Measurements from ENCODE around the gene AP4S1. TPM values are rescaled to one million over a fixed set of nuclear protein-coding genes. Genes with fewer than 3 reads are reported as not detected.

The AP4S1 gene
- total and polyA plus RNA-seq, 2 of the 8 experiments (the other 6 are each of a cell fraction or from before 2014, with no cell fraction given) = 2.8 to 9.9 TPM

- 96% methylated on average over 5 of the region's 5 CpGs; no CpG with 5 or more reads in 1 of the 2 experiments for WGBS, 2 experiments (ENCODE audit: extremely low coverage in 1 of 2, insufficient coverage in 1 of 2, insufficient read length in 1 of 2, insufficient replicate concordance in 2 of 2, low coverage in 1 of 2, low lambda C conversion rate in 2 of 2, missing lambda C conversion rate in 1 of 2)
- TF ChIP-seq ASH2L (IDR thresholded peaks at IDR 0.05; ENCODE audit: low read length) (no peak), CBX8 (IDR thresholded peaks at IDR 0.05; ENCODE audit: borderline replicate concordance, low read depth, low read length) (no peak), SP2 (IDR thresholded peaks at IDR 0.05; ENCODE audit: low read length) (no peak), POLR2A (IDR thresholded peaks at IDR 0.05; ENCODE audit: control extremely low read depth in 1 of 2, low read depth in 2 of 2, low read length in 2 of 2) (no peak), TAF7 (optimal IDR thresholded peaks at IDR 0.05; ENCODE audit: borderline replicate concordance, low read depth, low read length) (no peak), HDAC2 (IDR thresholded peaks at IDR 0.05; ENCODE audit: borderline replicate concordance in 1 of 2, low read depth in 2 of 2, low read length in 2 of 2) (no peak), RAD21 (IDR thresholded peaks at IDR 0.05 in 1 of 2, conservative IDR thresholded peaks at IDR 0.05 in 1 of 2; ENCODE audit: low read depth in 2 of 2, low read length in 2 of 2) (peak; percentile 41 to 55; a peak in 3 of 4 replicates), RFX5 (IDR thresholded peaks at IDR 0.05; ENCODE audit: borderline replicate concordance, low read depth, low read length) (no peak), SRF (IDR thresholded peaks at IDR 0.05; ENCODE audit: low read depth, low read length) (no peak), CTCF (IDR thresholded peaks at IDR 0.05; ENCODE audit: control extremely low read depth in 1 of 3, insufficient read depth in 1 of 3, low read depth in 1 of 3, low read length in 3 of 3) (peak; percentile 2 to 44 (median 42); a peak in 3 of 4 replicates), JUND (IDR thresholded peaks at IDR 0.05; ENCODE audit: low read length) (no peak), CHD2 (IDR thresholded peaks at IDR 0.05; ENCODE audit: low read length) (no peak)
Measured at GRCh38 chr14:31084385-31084784, 58.9 kb downstream of the AP4S1 start.

More at GRCh38 chr14:31084385-31084784, 58.9 kb downstream of the AP4S1 start:
- DNase-seq (ENCODE audit: low read depth in 1 of 2, low spot score in 2 of 2) (no peak), FAIRE-seq (no peak)
- no peak overlapping the region for H3K4ac ChIP-seq (replicated peaks; ENCODE audit: insufficient read length, low read depth, low read length)
- POLR2A ChIA-PET (ENCODE audit: partially characterized antibody) = no interaction called here
- no peak overlapping the region for H4K5ac ChIP-seq (ENCODE audit: insufficient read length, low read depth, low read length)
- no peak overlapping the region for H2BK120ac ChIP-seq (replicated peaks; ENCODE audit: low read depth, low read length)
- no peak overlapping the region for H2AFZ ChIP-seq (ENCODE audit: low read length)
- H3K4me1 ChIP-seq (replicated peaks in 1 of 4; ENCODE audit: control insufficient read depth in 3 of 4, insufficient read depth in 4 of 4, low read length in 3 of 4) = no peaks in the 10 kb centered on the region
- no peak overlapping the region for H4K8ac ChIP-seq (ENCODE audit: extremely low read depth, insufficient read depth, low read length)
- no peak overlapping the region for H2BK5ac ChIP-seq (ENCODE audit: low read depth, low read length)
- no peaks in the 10 kb centered on the region; the same call in 1 of the 2 replicates for H3K23me2 ChIP-seq (ENCODE audit: low read depth, low read length)
- H3K4me2 ChIP-seq (ENCODE audit: insufficient read depth in 1 of 2, low read depth in 2 of 2, low read length in 2 of 2) = no peak overlapping the region
- H3K14ac ChIP-seq (ENCODE audit: insufficient read length) = no peak overlapping the region
- H4K91ac ChIP-seq (replicated peaks; ENCODE audit: insufficient read length, low read length) = no peak overlapping the region
- H3K9ac ChIP-seq (replicated peaks in 1 of 4; ENCODE audit: extremely low read depth in 1 of 4, low read depth in 3 of 4, low read length in 3 of 4) = no peak overlapping the region
- H3K23ac ChIP-seq (ENCODE audit: insufficient read length) = no peak overlapping the region
- CTCF ChIA-PET (ENCODE audit: partially characterized antibody) = interaction anchor here (1.0 to 2.7 kb wide), 3 partner anchors 10 to 105 kb away, joined by 3 to 22 read pairs (median 5); no protein-coding TSS in a partner anchor
- no peak overlapping the region for H2BK12ac ChIP-seq (ENCODE audit: low read depth, low read length)
- no peak overlapping the region for H2BK15ac ChIP-seq (ENCODE audit: low read length)
- no peak overlapping the region for H3K4me3 ChIP-seq (ENCODE audit: extremely low read depth in 1 of 4, insufficient read depth in 2 of 4, low read depth in 3 of 4, low read length in 4 of 4)
- H3K36me3 ChIP-seq (ENCODE audit: control insufficient read depth in 2 of 4, insufficient read depth in 4 of 4, low read length in 3 of 4) = no peaks in the 10 kb centered on the region
- no peaks in the 10 kb centered on the region for H3K79me1 ChIP-seq (ENCODE audit: low read depth, low read length)
- no peaks in the 10 kb centered on the region for H4K20me1 ChIP-seq (replicated peaks in 1 of 2; ENCODE audit: control insufficient read depth in 1 of 2, insufficient read depth in 2 of 2, low read length in 2 of 2)
- no peak overlapping the region for H2BK20ac ChIP-seq (ENCODE audit: low read length)
- H3K18ac ChIP-seq (ENCODE audit: extremely low read depth, low read length) = no peak overlapping the region
- H3K27me3 ChIP-seq (replicated peaks in 1 of 4; ENCODE audit: control insufficient read depth in 3 of 4, extremely low read depth in 1 of 4, insufficient read depth in 3 of 4, low read length in 3 of 4) = no peaks in the 10 kb centered on the region
- no peak overlapping the region for H3K27ac ChIP-seq (ENCODE audit: low read depth, low read length)
- H2AK5ac ChIP-seq (ENCODE audit: low read depth, low read length) = no peak overlapping the region
- no peak overlapping the region for H3K56ac ChIP-seq (replicated peaks; ENCODE audit: insufficient read length, low read depth, low read length)
- no peaks in the 10 kb centered on the region for H3K9me3 ChIP-seq (ENCODE audit: insufficient read depth in 2 of 2, low read depth in 1 of 2, low read length in 1 of 2)
- H3K79me2 ChIP-seq (ENCODE audit: control insufficient read depth in 1 of 2, insufficient read depth in 2 of 2, low read length in 2 of 2) = no peaks in the 10 kb centered on the region
